GM18520 (cell line): ENCODE results near the gene HOXD9.

ENCODE experiments used
- ATAC-seq: cut with Tn5 transposase; IDR thresholded peaks from one replicate; pipeline ENCODE4 v1.9.1; 2021; ENCODE audit not compliant: unreplicated experiment

HOXD9 gene

DNA sequence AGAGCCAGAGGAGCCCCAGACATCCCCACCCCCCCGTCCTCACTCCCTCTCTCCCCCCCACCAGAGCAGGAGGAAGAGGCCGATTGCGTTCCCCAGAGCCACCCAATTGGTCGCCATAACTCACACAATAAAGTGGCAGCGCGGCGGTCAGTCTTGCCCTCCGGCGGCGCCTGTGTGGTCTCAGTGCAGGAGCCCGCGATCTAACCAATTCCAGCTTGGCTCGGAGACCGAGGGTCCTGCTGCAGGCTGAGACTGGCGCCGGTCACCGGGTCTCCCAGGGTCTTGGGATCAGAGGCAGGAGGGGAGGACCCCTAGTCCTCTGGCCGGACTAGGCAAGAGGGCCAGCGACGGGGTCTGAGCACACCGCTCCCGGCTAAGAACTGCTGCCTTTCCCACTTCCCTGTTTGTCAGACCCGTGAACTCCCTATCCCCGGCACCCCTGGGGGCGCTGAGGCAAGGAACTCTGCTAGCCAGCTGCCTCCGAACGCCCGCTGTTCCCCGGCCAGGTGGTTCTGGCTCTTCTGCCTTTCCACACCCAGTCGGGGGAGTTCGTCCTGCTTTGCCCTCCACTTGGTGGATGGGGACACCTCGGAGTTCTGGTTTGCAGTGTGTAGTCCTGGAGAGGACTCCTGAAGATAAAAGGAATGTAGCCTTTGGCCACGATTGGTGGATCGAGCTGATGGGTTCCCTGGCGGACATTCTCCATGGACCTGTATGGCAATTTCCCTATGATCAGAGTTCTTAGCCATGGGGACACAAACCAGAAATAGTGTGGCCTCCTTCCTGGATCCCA lies 24.0 kb upstream of the HOXD9 start:
- ATAC-seq: no peak

DNA sequence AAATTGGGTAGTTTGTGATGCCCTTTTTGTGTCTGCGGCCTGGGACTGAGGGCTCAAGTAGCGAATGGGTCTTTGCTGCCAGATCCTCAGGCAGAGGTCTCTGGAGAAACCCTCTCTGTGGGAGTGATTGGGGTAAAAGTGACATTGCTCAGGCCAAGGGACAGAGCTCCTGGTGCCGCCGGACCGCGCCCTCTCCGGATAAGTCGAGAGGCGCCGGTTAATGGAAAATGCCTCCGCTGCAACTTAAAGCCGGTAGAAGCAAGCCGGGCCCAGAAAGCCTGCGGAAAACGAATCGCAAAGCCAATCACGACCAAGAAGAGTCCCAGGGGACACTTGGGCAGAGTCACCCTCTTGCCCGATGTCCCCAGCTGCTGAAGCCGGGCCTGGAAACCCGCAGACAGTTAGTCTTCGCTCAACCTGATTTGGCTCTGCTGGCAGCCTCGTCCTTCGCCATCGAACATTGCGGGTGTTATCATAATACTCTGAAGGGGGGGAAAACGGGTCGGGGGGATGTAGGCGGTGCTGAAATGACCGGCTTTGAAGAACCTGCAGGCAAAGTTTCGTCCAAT lies 23.3 kb upstream of the HOXD9 start:
- ATAC-seq: no peak

DNA sequence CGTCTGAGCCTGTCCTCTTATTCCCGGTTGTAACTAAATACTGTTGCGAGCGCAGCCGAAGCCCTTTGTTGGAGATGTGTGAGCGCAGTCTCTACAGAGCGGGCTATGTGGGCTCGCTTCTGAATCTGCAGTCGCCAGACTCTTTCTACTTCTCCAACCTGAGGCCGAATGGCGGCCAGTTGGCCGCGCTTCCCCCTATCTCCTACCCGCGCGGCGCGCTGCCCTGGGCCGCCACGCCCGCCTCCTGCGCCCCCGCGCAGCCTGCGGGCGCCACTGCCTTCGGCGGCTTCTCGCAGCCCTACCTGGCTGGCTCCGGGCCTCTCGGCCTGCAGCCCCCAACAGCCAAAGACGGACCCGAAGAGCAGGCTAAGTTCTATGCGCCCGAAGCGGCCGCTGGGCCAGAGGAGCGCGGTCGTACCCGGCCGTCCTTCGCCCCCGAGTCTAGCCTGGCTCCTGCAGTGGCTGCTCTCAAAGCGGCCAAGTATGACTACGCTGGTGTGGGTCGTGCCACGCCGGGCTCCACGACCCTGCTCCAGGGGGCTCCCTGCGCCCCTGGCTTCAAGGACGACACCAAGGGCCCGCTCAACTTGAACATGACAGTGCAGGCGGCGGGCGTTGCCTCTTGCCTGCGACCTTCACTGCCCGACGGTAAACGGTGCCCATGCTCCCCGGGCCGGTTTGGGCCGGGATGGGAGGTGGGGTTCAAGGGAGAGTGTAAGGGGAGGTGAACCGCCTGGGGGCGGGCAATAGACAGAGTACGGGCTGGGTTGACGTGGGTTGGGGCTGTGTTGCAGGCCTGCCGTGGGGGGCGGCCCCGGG lies 22.6 kb upstream of the HOXD9 start, which contains the start of gene HOXD12:
Gene HOXD12 (plus strand): TSS at position 68 of the 819 bp plus-strand sequence. CDS start 7 bp downstream, at position 75.
- no peak for ATAC-seq

DNA sequence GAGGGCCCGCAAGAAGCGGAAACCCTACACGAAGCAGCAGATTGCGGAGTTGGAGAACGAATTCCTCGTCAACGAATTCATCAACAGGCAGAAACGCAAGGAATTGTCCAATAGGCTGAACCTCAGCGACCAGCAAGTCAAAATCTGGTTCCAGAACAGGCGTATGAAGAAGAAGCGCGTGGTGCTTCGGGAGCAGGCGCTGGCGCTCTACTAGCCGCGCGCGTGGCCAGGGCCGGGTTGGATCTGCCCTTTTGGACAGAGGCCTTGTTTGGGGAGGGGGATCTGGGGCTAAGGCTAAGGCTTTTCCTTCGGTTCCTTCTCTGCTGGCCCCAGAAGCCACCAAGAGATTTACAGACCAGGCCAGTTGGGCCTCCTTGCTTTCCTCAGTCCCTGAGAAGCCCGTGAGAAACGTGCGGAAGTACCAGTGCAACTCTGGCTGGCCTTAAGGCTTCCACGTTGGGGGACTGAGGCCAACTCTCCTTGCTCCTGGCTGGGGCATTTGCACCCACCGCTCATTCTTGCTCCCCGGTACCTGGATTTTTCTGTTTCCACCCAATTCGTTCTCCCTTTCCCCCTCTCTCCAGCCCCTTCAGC lies 21.9 kb upstream of the HOXD9 start:
- no peak for ATAC-seq

DNA sequence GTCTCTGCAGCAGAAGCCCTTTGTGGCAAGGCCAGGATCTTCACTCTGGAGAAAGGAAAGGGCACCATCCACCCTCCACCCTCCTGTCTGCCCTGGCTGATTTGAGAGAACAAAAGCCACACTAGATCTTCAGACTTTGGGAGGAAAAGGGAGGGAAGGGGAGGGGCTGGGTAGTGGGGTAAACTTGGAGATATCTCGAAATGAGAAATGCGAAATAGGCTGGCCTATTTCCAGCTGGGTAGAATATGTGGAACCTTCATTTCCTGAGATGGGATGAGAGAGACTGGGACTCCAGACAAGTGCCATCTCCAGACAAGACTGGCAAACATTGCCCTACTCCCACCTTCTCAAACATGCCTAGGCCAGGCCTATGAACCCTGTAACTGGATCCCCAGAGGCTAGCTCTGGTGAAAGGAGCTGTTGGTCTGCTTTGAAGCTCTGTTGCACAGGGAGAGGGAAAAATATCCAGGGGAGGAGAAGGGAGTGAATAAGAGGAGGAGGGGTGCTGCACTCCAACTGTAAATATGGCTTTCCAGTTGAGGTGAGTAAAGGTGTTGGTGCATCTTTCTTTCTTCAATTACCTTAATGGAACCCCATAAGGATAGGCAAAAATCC lies 21.2 kb upstream of the HOXD9 start:
- ATAC-seq: no peak

DNA sequence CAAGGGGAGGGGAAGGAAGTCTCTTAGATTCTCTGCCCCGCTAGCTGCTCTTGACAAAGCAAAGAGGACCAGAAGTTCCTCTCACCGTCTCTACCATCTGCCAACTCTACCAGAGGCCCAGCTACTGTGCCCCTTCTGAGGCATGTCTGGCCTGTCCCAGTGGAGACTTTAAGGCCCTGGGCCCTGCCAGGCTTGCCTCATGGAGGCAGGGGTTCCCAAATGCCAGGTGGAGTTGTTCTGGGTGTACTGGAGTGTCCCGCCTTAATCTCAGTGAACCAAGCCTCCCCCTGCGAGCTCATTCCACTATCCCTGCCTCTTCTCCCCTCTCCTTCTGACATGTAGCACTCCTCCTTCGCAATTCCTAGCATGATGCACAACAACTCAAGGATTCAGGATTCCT lies 20.7 kb upstream of the HOXD9 start:
- ATAC-seq: no peak

DNA sequence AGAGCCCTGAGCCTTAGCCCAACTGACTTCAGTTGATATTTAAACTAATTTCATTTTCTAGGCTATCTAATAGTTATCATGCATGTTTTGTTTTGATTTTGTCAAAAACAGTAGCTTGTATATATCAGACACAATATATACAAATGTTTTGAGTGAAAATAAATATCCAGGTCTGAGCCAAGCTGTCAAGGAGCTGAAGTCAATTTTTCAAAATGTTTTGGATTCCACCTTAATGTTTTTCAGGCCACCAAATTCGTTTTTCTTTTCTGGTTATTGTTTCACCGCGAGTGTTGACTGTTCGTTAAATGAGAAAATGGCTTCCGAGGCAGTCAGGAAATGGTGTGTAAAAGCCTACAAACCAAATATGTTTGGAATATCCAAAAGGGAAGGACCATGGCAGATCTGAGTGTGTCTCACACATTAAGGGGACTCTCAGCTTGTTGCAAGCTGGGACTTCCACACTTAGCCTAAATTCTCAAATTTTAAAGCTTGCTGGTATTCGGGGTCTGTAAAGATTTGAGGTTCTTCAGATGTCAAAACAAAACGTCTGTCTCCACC lies 20.1 kb upstream of the HOXD9 start:
- ATAC-seq: no peak

DNA sequence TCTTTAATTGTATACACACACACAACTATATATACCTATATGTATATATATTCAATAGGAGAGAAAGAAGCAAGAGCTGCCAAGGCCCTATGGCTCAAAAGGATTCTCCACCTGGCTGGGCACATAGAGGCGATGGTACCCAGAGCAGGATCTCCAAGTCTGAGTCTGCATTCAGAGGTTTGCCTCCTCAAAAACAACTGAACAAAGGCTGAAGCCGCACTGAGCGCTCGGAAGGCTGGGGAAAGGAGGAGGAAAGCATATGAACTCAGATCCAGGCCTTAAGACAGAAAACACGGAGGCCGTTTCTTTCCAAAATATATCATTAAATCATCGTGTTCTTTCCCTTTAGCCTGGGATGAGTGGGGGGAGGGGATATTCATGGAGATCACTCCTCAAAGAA lies 19.3 kb upstream of the HOXD9 start:
- no peak for ATAC-seq

DNA sequence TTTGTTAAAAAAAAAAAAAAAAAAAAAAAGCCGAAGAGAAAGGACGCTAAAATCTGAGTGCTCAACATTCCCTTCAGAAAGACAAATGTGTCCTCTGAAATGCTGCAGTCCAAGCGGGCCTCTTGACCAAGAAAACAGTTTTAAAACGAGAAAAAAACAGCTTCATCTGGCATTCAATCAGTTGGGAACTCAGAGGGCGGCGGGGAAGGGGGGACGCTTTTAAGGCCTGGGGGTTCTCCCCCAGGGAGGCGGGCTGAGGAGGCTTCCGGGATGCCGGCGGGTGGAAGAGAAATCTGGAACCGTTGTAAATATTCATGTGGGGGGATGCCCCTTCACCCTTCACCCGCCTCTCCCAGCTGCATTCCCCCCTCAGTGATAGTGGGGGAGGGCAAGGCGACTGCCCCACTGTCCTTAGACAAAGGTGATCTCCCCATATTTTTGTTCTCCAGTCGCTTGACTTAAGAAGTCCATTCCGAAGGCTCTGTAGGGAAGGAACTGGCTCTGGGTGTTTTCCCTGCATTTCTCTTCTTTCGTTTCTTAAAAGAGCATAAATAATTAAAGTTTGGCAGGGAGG lies 18.7 kb upstream of the HOXD9 start:
- ATAC-seq: no peak

DNA sequence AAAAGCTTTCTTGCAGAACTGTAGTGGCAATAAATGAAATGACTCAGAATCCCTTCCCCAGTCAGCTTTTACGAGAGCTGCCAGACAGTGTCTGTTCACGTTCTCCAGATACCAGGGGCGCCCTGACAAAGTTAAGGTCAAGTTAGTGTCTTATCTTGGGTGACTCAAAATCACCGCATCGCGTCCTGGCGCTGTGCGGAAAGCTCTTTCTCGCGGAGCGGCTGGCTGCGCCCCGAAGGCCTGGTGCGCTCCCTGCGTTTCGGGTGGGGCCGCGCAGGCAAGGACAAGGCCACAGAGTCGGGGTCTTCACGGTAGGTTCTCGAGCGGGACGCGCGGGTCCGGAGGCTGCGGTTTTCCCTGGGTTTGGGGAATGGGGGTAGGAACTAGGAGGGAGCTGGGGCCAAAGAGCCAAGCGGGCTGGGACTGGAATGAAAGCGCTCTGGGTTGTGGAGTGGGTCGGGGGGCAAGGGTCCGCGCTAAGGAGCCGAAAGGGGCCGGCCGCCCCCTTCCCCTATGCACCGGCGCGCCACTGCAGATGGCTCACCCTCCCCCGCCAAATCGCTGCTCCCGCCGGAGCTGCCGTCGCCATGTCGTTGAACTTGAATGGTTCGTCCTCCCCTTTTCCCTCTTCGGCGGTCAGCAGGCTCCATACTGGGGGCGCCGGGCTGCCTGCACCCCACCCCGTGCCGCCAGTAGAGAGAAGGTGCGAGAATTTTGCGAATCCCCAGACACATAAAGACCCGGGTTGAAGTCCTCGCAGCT lies 18.0 kb upstream of the HOXD9 start:
- no peak for ATAC-seq

DNA sequence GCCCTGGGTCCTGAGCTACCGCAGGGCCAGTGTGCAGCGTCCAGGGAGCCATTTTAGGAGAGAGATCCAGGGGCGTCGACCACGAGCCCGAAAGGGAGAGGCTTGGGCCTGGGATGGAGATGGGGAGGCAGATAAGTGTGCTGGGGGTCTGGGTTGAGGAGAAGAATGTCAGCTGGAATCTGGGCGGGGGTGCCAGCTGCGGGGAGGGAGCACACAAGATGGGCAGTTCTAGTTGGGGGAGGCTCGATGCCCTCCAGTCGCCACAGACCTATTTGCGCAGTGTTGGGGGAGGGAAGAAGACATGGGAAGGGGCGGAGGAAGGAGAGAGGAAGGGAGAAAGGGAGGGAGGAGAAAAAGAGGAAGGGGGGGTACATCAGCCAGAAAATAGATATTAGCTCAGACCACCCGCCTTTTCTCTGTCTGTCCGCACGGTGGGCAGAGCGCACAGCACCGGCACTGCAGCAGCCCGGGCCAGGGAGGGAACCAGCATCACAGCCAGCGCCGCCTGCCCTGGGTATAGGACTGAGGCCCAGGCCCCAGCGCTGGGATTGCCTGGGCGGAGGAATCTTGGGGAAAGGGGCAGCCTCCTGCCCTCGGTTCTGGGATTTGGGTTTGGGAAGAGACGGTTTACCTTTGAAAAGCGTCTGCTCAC lies 17.3 kb upstream of the HOXD9 start:
- ATAC-seq: no peak

DNA sequence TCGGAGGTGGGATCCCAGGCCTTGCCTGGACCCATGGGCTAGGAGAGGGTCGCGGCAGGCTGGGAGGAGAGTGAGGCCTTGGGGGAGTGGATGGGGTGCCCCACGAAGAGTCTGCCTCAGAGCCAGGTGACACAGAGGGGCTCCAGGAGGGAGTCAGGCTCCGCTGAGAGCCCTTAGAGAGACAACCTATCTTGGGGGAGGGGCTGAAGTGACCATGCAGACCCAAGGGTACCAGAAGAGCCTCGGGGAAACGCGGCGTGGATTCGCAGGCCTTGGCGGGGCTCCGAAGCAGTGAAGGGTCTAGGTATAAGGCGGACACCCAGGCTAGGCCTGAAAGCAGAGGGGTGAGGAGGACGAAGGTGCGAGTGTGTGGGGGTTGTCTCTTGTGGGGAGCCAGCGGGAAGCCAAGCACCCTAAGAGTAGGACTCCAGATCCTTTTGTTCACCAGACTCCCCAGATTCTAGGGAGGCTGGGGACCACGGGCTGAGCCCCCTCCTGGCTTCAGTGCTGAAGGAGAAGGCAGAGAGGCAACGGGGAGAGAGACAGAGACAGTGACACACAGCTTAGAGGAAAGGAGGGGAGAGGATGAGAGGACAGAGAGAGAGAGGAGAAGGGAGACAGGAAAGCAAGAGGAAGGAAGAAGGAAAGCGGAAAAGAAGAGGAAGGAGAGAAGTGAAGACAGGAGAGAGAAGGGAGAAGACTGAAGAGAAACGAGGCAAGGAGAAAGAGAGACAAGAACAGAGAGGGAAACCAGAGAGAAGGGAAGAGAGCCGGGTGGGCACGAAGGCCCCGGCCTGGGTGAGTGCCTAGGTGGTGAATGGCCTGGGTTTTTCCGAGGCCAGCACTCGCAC lies 16.6 kb upstream of the HOXD9 start:
- no peak for ATAC-seq

DNA sequence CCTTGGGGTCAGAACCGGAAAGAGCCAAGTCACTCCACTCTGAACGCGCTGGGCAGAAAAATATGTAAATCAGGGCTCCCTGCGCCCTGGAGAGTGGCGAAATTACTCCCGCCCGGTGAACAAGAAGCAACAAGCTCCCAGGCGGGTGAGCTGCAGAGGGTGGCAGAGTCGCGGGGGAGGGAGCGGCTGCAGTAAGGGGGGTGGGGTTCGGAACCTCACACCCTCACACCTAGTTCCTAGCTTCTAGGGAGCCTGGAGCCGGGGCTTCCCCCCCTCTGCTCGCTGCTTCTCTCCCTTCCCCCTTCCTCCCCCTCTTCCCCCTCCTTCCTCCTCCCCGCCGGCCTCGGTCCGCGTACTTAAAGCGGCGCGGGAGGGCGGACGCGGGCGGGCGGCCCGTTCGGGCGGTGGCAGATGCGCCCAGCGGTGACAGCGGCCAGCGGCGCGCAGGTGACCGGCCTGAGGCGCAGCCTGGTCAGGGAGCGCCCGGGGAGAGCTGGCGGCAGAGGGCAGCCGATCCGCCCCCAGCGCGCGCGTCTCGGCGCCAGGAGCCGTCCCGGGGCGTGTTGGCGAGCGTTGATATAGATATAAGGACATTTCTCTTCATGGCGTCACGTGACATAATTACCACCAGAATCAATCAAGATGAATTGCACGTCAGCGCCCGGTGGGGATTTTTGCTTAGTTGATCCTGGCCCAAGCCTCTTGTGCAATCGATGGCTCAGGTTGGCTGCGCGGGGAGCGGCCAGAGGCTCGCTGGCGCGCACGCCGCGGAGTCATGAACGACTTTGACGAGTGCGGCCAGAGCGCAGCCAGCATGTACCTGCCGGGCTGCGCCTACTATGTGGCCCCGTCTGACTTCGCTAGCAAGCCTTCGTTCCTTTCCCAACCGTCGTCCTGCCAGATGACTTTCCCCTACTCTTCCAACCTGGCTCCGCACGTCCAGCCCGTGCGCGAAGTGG lies 15.7 kb upstream of the HOXD9 start, which contains the start of gene HOXD11:
Gene HOXD11 (plus strand): TSS at position 700 of the 959 bp plus-strand sequence. CDS start 76 bp downstream, at position 776.
- ATAC-seq: no peak

DNA sequence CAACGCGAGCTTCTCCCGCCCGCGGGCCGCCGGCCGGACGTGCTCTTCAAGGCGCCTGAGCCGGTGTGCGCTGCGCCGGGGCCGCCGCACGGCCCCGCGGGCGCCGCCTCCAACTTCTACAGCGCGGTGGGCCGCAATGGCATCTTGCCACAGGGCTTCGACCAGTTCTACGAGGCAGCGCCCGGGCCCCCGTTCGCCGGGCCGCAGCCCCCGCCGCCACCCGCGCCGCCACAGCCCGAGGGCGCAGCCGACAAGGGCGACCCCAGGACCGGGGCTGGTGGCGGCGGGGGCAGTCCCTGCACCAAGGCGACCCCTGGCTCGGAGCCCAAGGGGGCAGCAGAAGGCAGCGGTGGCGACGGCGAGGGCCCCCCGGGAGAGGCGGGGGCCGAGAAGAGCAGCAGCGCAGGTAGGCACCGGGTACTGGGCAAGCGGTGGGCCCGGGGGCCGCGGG lies 14.8 kb upstream of the HOXD9 start:
- no peak for ATAC-seq

DNA sequence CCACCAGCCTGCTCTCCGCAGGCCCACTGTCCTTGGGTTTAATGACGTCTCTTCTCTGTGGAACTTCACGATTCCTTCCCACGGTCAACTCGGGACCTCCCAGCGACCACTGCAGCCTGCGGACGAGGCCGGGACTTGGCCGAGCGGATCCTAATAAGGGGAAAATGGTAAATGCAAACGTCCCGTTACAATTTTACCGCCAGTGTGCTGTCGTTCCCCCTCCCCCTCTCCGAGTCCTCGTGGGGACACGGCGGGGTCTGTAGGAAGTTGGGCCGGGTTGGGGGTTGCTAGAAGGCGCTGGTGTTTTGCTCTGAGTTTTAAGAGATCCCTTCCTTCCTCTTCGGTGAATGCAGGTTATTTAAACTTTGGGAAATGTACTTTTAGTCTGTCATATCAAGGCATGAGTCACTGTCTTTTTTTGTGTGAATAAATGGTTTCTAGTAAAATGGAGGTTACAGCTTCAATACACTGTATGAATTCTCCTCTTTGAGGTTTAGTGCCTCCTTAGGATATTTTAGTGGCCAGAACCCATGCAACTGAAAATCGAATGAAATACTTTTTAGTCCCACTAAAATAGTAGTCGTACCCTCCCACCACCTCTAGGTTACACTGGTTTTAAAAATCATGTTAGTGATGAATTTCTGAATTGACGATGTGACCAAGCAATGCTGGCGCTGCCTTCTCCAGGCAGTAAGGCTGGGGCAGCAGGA lies 13.2 kb upstream of the HOXD9 start:
- ATAC-seq: no peak

DNA sequence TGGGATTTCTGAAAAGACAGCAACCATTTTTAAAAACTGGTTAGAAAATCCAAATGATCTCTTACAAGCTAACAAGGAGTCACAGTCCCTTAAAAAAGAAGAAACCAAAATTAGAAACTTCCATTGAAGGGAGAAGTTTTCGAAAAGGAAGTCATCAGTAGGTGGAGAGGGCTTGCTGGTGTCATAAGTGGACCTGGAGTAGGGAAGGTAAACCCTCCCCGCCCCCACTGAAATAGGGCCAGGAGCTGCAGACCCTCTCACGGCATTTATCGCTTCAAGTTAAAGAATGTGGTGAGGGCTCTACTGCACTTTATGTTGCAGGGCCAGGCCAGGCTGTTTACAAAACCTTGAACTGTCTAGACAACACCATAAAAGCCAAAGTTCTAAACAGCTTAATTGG lies 12.6 kb upstream of the HOXD9 start:
- ATAC-seq: no peak
